HG03432 (cell line): ENCODE measurements around the gene ILDR1.
"Not testable (repeated sequence)": the region's sequence is repeated elsewhere in the genome, so short reads cannot be mapped to it uniquely, and the experiment has no call there.

ENCODE experiments used
- ATAC-seq: cut with Tn5 transposase; IDR thresholded peaks from one replicate; pipeline ENCODE4 v1.9.1; 2021; ENCODE audit warnings: mild to moderate bottlenecking, moderate library complexity; ENCODE audit not compliant: unreplicated experiment

ILDR1 gene

DNA sequence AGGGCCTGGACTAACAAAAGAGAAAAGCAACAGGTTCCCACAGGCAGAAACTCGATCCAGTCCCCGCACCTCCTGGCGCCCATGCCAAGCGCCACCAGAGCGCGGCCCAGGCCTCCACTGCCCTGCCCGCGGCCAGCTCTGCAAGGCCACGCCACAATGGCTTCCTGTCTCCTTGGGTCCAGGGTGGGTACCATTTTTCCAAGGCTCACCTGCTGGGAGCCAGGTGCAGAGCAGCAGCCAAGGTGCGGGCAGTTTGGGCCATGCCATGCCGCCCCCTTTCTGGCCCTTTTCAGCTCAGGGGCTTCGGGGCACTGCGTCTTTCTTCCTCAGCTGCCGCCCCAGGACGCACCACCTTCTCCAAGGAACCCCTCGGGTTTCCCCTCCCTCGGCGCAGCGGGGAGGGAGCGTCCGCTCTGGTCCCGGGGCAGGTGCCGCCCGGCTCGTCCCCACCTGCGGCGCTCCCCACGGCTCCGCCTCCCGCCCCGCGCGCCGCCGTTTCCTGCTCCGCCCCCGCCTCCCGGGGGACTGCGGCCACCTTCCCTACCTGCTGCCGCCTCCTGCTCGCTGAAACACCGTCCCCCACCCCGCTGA is at the start of gene ILDR1:
Gene ILDR1, minus strand, starts transcription at position 437 of the 591 bp plus-strand sequence. Its CDS starts 170 bp downstream, at position 267.
- ATAC-seq, result peak; percentile 43

- ATAC-seq, result peak; percentile 38
Observed at GRCh38 chr3:122067588-122068240, 45.7 kb upstream of the ILDR1 start.

DNA sequence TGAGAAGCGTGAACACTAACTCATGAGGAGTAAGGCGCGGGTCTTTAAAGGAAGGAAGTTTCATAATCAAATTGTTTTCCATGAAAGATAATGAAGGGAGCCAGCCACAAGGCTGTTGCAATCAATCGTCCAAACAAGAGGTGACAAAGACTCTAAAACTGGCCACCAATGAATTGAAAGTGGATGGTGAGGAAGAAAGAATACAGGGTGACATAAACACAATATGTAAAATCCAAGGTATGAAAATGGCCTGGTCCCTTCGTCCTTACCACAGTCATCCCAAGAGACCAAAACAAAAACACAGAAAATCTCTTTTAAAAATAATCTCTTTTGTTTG is 45.1 kb upstream of the ILDR1 start:
- ATAC-seq, result peak; percentile 50

GRCh38 chr3:122066331-122067213 is 44.5 kb upstream of the ILDR1 start:
- ATAC-seq, result peak; percentile 3

- ATAC-seq, result no peak
Observed at GRCh38 chr3:122064326-122064725, 42.3 kb upstream of the ILDR1 start.

DNA sequence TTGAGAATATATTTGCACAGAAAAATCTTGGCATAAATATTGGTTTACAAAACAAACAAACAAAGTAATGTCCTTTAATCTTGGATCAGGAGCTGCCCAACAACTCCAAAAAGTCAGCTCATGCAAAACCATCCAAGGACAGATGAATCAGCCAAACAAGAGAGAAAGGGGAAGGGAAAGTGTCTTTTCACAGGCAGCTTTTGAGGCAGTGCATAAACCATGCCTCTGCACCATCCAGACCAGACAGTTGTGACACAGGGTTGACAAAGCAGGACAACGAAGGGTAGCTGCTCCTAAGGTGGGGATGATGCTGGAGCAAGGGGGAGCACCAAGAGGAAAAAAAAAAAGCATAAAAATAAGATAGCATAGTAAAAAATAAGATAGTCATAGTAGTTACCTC is 41.9 kb upstream of the ILDR1 start:
- peak; percentile 55 for ATAC-seq

- no peak for ATAC-seq
Observed at GRCh38 chr3:122060040-122060698, 38.1 kb upstream of the ILDR1 start.

GRCh38 chr3:122058294-122058693 is 36.2 kb upstream of the ILDR1 start:
- peak; percentile 52 for ATAC-seq

DNA sequence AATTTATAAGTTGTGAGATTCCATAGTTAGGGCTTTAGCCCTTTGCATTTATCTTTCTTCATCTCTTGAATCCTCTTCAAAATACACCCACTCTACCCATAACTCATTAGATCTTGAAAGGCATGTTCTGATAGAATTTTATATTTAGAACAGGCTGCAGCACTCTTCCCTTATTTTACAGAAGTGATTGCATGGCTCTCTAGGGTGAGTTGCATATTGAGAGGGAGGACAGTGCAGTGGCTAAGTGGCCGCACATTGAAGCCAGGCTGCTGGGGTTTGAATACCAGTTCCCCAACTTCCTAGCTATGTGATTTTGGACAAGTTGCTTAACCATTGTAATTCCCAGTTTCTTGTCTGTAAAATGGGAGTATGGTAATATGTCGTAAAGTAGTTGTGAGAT is 35.6 kb upstream of the ILDR1 start:
- ATAC-seq, result no peak

- ATAC-seq, result peak; percentile 92
Observed at GRCh38 chr3:122055215-122055614, 33.2 kb upstream of the ILDR1 start, which contains the start of gene CD86. TSS of gene CD86 (plus strand) at chr3:122055362. CDS start at chr3:122055490, 128 bp downstream.

GRCh38 chr3:122052968-122053367 is 30.9 kb upstream of the ILDR1 start:
- peak; percentile 44 for ATAC-seq

GRCh38 chr3:122047773-122048172 is 25.7 kb upstream of the ILDR1 start:
- not testable (repeated sequence) for ATAC-seq

- ATAC-seq, result not testable (repeated sequence)
Observed at GRCh38 chr3:122047296-122047695, 25.2 kb upstream of the ILDR1 start.

DNA sequence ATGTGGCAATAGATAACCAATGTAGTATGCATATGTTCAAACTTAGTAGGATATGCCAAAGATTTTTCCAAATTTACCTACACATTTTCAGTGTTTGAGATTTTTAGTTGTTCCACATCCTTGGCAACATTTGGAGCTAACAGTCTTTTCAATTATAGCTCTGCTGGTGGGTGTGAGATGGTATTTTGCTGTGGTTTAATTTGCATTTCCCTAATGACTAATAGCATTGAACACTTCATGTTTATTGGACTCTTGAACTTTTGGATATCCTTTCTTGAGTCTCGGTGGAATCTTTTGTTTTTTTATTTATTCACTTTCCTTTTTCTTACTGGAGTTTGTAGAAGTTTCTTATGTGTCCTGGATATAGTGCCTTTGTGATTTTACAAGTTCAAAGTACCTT is 11.0 kb upstream of the ILDR1 start:
- ATAC-seq, result no peak

DNA sequence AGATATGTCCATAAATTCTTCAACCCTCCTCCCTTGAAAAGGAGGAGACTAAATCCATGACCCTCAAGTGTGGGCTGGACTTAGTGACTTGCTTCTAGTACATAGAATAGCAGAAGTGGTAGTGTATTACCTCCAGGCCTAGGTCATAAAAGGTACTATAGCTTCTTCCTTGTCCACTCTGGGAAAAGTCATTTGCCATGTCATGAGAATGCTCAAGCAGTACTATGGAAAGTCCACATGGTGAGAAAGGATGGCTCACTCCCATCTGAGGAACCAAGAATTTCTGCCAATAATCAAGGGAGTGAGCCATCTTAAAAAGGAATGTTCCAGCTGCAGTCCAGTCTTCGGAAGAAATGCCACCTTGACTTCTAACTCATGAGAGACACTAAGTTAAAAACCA is 10.5 kb upstream of the ILDR1 start:
- ATAC-seq, result no peak

DNA sequence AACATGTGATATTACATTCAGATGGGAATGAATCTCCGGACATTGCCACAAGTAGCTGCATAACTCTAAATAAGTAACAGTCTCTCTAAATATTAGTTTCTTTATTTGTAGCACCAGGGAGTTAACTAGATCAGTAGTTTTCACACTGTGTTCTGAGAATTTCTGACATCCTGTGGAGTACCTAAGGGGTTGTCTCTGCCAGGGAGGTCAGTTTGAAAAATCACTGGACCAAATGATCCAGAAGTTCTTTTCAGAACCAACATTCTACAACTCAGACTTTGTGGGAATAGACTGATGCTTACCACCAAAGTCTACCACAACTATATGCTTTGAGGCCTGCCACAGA is 9.0 kb upstream of the ILDR1 start:
- ATAC-seq, result peak; percentile 43

DNA sequence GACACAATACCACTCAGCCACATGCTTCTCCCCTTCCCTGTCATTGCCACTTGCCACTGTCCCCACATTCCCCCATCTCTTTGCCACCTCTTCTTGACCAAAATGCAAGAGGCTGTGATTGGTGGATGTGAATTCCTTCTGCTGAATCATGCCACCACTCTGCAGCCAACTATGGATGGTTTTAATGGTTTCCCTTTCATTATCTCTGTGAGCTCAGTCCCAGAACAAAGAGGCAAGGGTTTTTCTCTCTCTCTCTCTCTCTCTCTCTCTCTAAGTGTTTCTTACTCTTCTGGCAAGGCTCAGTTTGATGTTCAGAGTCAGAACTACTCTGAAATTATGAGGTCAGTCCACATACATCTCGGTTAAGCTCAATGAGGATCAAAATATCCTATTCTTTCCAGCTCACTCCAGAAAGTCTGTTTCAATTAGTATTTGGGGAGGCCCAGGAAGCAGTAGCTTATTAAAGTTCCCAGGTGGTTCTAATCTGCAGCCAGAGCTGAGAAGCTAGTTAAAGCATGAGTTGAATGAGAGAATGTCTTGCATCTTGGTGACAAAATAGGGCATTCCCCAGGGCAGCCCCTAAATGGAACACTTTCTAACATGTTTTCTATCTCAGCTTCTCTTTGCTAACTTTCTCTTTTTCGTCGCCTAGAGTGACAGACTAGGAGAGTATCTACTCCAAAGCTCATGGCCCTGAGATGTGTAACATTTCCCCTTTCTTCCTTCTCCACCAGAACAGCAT is 8.5 kb upstream of the ILDR1 start:
- ATAC-seq, result peak; percentile 70

GRCh38 chr3:122025296-122025695 is 3.2 kb upstream of the ILDR1 start:
- peak; percentile 90 for ATAC-seq

DNA sequence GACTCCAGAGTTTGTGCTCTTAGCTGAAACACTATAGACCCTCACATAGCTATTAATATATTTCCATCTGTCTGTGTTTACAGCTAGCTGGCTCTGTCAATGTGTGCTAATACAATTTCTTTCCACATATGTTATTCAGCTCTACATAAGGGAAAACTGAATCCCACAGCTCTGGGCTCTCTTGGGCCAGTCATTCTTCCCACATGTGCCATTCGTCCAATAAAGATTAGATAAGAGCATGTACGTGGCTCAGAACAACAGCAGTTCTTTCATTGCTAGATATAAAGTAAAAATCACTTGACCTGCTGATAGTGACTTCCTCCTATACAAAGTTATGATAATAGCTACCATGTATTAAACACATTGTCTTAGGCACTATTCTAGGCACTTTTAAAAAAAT is 2.8 kb upstream of the ILDR1 start:
- no peak for ATAC-seq

DNA sequence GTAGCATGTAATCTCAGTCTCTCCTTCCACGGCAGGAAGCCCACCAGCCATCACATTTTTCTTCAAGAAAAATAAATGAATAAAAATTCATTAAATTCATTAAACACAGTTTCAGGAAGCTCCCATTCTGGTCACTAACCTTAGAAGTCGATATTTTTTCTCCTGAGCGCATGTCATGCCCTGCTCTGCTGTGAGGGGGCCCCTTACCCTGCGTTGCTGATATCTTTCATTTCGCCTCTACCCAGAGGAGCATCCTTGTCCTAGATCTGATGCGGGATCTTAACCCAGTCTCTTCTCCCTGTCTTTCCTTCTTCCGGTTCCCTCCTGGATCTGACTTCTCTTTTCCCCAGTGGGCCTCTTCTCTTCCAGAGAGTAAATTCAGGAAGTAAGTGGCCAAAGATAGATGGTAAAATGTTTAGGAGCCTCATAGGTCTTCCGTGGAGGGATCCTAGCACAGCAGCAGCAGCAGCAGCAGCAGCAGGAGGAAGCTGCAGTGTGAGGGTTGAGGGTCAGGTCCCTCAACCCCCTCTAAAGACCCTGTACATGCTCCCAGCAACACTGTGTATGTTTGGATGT is 1.4 kb upstream of the ILDR1 start:
- no peak for ATAC-seq
